Mucosa of gallbladder (tissue), 1 donor: ENCODE results near the gene SLC6A6. TPM values are rescaled to one million over a fixed set of nuclear protein-coding genes. Genes with fewer than 3 reads are reported as not detected.
"Not testable (repeated sequence)": the region's sequence is repeated elsewhere in the genome, so short reads cannot be mapped to it uniquely, and the experiment has no call there.

Source experiments
- DNase-seq: peaks from one replicate; pipeline ENCODE4 v3.0.0-alpha.2; 2020; ENCODE audit warnings: low spot score
- total RNA-seq: library from RNA; stranded (reverse); gene quantifications from one replicate; pipeline ENCODE4 v1.2.1, GENCODE V29; 2021
- donor health status: DM: no; HTN: no; CAD: no.

The SLC6A6 gene
- total RNA-seq, 1 donor from 2014 or later, result 63.2 TPM

DNA sequence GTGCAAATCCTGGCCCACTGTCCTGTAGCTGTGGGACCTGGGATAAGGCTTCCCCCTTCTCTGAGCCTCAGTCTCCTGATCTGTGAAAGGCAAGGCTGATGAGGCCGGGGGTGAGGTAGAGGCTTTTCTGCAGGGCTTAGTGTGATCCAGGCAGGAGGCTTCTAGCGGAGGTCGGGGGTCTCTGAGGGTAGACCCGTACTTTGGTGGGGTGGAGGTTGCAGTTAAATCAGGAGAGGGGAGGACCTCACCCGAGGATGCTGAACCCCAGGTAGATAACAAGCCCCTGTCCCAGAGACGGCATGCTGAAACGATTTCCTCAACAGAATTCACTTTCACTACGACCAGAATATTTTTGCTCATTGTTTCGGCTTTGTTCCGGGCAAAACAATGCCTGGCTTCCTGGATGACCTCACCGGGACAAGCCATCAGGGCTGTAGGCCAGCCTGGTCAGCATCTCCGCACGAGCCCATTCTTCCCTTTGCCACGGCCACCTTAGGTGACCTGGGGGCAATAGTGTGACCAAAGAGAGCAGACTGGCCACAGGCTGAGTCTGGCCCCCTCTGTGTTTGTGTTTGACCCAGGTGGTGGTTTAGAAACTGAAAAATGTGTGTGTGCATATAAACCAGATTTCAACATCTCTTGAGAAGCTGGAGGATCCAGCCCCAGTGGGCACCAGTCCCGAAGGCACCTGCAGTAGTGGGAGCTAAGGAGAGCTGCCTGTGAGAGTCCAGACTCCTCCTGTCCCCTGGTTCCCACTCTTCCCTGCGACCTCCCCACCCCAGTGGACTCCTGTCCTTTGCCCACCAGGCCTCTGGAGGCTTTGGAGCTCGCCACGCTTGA, 33.0 kb downstream of the SLC6A6 start:
- DNase-seq, result no peak

DNA sequence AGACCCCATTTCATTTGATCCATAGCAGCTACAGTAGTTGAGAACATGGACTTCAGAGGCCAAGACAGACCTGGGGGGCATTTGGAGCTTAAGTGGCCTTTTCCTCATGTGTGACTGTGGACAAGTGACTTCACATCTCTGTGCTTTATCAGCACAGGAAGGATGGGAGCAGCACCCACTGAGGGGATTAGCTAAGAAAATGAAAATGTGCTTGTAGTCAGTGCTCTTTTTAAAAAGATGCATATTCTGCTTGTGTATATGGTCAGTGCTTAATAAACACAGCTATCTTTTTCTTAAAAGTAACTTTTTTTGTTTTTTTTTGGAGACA, 34.5 kb downstream of the SLC6A6 start:
- DNase-seq, result no peak

DNA sequence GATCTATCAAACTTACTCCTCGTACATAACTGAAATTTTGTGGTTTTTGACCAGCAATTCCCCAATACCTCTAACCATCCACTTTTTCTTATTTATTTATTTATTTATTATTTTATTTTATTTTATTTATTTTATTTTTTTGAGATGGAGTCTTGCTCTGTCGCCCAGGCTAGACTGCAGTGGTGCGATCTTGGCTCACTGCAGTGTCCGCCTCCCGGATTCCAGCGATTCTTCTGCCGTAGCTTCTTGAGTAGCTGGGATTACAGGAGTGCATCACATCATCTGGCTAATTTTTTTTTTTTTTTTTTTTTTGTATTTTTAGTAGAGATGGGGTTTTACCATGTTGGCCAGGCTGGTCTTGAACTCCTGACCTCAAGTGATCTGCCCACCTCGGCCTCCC, 35.3 kb downstream of the SLC6A6 start:
- not testable (repeated sequence) for DNase-seq

DNA sequence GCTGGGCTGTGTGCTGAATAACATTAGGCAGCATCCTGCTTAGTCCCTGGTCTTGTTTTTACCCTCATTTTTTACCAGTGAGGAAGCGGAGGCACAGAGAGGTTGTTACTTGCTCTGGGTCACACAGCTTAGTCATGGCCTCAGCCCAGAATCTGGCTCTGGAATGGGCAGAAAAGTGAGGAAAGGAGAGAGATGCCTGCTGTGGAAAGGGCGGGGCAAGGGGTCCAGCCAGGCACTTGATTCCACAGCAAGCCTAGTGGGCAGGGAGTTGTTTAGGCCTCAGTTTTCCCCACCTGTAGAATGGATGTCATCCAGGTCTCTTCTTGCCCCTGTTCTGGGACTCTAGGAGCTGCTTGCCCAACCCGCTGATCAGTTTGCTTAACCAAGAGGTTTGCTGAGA, 35.9 kb downstream of the SLC6A6 start:
- DNase-seq, result no peak

GRCh38 chr3:14438929-14439328, 36.5 kb downstream of the SLC6A6 start:
- no peak for DNase-seq

- DNase-seq, result peak; percentile 81
Observed at GRCh38 chr3:14439501-14440167, 37.2 kb downstream of the SLC6A6 start.

GRCh38 chr3:14440168-14440518, 37.7 kb downstream of the SLC6A6 start:
- DNase-seq, result no peak

DNA sequence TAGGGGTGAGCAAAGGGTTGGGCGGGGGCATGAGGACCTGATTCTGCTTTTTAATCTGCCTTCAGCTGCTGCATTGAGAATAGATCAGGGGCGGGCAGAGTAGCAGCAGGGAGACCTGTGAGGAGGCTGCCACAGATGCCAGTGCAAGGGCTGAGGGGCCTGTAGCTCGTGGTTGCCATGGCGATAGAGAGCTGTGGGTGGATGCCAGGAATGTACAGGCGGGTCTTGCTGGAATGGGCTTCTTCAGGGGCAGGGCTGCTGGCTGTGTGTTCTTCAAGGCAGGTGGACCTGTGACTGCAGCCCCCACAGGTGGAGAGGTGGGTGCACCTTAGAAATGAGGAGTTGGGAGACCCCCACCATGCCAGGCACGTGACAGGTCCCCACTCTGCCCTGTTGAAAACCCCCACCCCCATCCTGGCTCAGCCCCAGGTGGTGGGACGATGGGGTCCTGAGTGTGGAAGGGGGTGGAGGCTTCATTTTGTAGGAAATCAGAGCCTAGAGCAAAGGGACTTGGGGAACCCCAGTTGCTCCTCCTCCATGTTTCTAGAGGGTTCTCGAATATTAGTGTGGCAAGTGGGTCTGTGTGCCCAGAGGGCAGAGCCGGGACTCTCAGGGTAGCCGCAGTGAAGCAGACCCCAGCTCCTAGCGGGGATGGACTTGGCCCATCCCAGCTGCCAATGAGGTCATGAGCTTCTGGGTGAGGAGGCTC, 38.3 kb downstream of the SLC6A6 start:
- no peak for DNase-seq

GRCh38 chr3:14441240-14441919, 39.0 kb downstream of the SLC6A6 start:
- no peak for DNase-seq

GRCh38 chr3:14441920-14442300, 39.5 kb downstream of the SLC6A6 start:
- no peak for DNase-seq

DNA sequence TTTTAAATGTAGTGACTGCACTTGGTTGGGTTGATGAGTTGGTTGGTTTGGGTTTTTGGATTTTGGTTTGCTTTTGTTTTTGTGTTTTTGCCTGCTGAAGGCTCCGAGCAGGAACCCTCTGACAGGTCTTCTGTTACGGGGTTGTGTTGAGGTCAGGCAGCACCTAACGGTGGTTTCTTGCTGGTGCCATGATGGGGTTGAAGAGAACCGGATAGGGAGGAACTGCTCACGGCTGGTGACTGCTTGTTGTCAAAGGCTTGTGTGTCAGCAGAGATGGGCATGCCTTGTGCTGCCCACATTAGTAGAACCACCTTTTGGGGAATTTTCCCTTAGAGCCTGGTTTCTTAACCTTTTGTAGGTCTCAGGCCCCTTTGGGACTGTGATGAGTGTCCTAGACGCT, 42.0 kb downstream of the SLC6A6 start:
- no peak for DNase-seq

DNA sequence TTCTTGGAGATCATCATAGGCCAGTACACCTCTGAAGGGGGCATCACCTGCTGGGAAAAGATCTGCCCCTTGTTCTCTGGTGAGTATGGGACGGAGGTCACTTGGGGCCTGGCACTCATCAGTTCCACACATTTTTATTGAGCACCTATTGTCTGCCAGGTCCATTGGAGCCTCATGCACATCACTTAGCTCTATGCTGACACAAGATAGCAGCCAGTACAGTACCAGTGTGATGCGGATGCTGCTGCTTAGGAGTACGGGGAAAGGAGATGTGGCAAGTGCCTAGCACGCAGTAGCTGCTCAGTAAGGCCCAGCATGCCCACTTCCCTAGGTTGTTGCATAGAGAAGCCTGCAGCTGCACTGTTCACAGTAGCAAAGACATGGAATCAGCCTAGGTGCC, 43.4 kb downstream of the SLC6A6 start:
- DNase-seq, result no peak

DNA sequence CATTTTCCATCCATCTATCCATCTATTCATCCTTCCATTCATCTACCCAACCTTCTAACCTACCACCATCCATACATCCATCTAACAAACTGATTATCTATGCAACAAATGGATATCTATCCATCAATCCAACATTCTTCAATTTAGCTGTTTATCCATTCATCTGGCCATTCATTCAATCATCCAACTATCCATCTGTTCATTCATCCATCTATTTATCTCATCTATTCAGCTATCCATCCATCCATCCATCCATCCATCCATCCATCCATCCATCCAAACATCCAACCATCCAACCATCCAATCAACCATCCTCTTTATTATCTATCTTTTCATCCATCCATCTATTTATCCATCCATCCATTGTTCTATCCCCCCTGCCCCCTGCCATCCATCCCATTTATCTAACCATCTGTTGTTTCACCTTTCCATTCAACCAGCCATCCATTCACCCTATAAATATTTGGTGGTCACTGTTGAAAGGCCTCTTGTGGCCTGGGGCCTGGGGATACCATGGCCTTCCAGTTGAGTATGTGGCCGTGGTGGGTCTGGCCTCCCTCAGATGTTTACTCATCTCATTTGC, 44.7 kb downstream of the SLC6A6 start:
- DNase-seq, result no peak

- DNase-seq, result no peak
Observed at GRCh38 chr3:14448063-14448462, 45.7 kb downstream of the SLC6A6 start.

DNA sequence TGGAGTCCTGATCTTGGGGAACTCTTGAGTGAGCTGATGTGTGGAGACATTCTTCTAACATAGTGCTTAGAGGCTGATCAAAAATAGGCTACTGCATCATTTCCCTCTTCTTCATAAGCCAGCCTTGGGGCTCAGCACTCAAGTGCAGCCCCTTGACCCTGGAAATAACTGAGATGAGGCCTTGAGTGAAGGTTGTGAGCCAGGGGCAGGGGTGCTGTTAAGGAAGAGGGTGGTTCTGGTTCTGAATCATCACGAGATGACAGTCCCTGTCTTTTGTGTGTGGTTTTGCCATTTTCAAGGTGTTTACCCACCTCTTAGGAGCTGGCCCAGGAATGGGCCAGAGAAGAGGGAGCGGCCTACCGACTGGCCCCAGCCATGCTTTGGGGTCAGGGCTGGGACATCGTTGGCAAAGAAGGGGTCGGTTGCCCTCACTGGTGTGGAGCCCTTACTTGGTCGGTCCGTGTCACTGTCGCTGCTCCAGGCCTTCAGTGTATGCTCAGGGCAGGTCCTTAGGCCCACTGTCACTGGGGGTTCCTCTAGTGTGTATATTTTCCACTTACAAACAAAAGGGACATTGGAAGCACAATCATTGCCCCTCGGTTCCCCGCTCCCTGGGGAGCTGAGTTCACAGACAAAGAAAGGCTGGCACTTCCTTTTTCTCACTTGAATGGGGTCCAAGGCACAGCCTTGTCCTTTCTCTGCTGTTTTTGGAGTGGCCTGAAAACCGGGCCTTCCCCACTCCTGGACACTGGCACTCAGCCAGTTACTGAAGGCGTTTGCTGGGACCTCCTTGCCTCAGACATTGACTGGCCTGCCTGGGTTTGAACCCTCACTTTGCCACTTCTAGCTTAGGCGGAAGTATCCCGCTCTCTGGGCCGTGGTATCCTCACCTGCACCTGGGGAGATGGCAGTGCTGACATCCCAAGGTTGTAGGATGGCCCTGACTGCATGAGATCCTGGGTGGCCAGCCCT, 46.6 kb downstream of the SLC6A6 start:
- DNase-seq, result no peak

GRCh38 chr3:14450506-14450905, 48.1 kb downstream of the SLC6A6 start:
- DNase-seq, result no peak

DNA sequence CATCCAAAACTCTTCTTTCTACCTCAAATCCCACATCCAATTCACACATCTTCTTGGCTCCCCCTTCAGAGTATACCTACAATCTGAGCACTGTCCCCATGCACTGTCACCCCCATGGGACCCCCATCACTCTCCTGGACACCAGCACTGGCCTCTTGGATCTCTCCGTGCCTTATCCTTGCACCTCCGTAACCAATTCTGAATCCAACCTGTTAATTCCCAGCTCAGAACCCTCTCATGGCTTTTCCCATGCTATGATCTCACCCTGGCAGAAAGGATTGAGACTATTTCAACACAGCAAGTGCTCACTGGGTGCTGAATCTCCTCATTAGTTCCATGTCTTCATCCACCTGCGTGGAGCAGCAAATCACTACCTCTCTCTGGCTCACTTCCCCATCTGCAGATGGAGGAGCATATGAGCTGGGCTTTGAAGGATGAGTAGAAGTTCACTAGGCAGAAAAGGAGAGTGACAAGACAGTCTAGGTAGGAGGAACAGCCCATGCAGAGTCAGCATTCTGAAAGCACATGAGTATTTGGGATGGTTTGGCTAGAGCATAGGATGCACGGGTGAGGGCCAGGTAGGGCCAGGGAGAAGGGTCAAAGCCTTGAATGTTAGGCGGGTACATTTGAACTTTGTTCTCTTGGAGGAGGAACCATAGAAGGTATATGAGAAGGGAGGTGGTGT, 48.7 kb downstream of the SLC6A6 start:
- DNase-seq, result no peak

- peak; percentile 74 for DNase-seq
Observed at GRCh38 chr3:14451844-14452739, 49.7 kb downstream of the SLC6A6 start.
